ENCODE data around the gene RPN2.

The RPN2 gene

DNA sequence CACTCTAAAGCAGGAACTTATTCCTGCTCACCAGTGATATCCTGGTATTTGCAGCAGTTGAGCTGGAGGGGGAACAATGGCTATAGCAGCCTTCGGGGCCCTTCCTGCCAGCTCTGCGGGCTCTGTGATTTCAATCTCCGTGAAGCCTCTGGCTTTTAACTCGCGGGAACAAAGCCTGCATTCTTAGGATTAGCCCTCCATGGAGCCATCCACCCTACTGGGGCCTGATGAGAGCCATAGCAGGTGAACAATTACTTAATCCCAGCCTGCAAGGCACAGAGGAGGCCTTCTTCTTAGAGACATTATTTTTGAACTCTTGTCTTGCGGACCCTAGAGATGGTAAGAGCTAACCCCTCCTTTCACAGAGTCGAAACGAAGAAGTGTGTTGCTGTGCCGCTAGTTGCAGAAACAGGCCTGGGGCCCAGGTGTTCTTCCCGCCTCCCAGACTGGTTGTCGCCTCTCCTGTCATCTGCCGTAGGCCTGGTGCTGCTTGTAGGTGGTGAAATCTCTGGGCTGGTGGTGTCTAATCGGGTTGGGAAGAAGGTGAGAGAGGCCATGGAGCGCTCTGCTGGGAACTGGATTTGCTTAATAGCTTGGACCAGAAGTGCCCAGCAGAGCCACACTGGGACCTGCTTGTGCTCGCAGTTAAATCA, 72.8 kb downstream of the RPN2 start:
- TF ChIP-seq CTCF (IDR thresholded peaks at IDR 0.05; ENCODE audit: low read depth, low read length), result no peak
- peak; percentile 35 for DNase-seq
- Histone ChIP-seq H3K27me3 (no peaks in the 10 kb centered on the region), H3K9me3 (no peaks in the 10 kb centered on the region), H3K4me1 (peaks cover 4% of the 10 kb centered on the region), H3K36me3 (no peaks in the 10 kb centered on the region), H3K4me3 (ENCODE audit: low read depth, low read length) (no peak overlapping the region)

- Histone ChIP-seq H3K36me3 (no peaks in the 10 kb centered on the region), H3K4me3 (ENCODE audit: low read depth, low read length) (no peak overlapping the region), H3K4me1 (peaks cover 8% of the 10 kb centered on the region), H3K27me3 (no peaks in the 10 kb centered on the region), H3K9me3 (no peaks in the 10 kb centered on the region)
- TF ChIP-seq CTCF (IDR thresholded peaks at IDR 0.05; ENCODE audit: low read depth, low read length), result no peak
- no peak for DNase-seq
Observed at GRCh38 chr20:37253087-37253486, 74.0 kb downstream of the RPN2 start.

DNA sequence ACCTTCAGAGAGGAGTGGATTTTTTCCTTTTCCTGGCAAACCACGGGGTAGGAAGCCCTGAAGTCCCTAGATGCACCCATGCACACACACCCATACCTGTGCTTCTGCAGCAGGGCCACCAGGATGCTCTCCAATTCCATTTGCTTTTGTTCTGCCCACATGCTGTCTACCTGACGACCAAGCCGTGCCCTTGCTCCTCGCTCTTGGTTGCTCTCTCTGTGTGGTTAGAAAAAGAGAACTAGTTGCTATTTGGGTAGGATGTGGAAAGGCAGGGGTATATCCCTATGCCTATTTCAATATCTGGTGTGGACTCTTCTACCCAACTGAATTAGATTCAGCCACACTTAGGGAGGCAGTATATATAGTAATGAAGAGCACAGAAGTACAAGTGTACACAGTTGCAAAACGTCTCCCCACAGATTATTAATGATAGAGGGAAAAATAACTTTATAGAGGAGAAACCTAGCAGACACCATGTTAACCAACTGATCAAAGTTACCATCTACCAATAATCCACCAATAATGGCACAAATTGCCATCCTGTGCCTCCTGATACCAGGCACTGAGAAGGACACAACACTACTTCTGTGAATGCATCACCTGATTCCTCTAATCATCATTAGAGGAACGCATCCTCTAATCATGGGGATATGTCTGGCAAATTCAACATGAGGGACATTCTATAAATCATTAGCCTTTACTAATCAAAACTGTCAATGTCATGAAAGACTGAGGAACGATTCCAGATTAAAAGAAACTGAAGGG, 75.2 kb downstream of the RPN2 start:
- DNase-seq, result no peak
- H3K27me3 ChIP-seq, result no peaks in the 10 kb centered on the region
- no peak for TF ChIP-seq CTCF (IDR thresholded peaks at IDR 0.05; ENCODE audit: low read depth, low read length)
- no peaks in the 10 kb centered on the region for H3K36me3 ChIP-seq
- H3K4me3 ChIP-seq (ENCODE audit: low read depth, low read length), result no peak overlapping the region
- no peaks in the 10 kb centered on the region for H3K9me3 ChIP-seq
- H3K4me1 ChIP-seq, result peaks cover 8% of the 10 kb centered on the region

GRCh38 chr20:37256286-37256685, 77.2 kb downstream of the RPN2 start:
- Histone ChIP-seq H3K36me3 (no peaks in the 10 kb centered on the region), H3K27me3 (no peaks in the 10 kb centered on the region), H3K4me3 (ENCODE audit: low read depth, low read length) (no peak overlapping the region), H3K9me3 (no peaks in the 10 kb centered on the region), H3K4me1 (peaks cover 8% of the 10 kb centered on the region)
- DNase-seq, result no peak
- no peak for TF ChIP-seq CTCF (IDR thresholded peaks at IDR 0.05; ENCODE audit: low read depth, low read length)

GRCh38 chr20:37257530-37257929, 78.4 kb downstream of the RPN2 start:
- Histone ChIP-seq H3K4me1 (0 out of 2 replicates have a peak, but pooled peaks cover 5% of the 10 kb centered on the region), H3K36me3 (no peaks in the 10 kb centered on the region), H3K27me3 (no peaks in the 10 kb centered on the region), H3K9me3 (no peaks in the 10 kb centered on the region), H3K4me3 (ENCODE audit: low read depth, low read length) (no peak overlapping the region)
- no peak for TF ChIP-seq CTCF (IDR thresholded peaks at IDR 0.05; ENCODE audit: low read depth, low read length)
- no peak for DNase-seq

GRCh38 chr20:37257988-37258387, 78.9 kb downstream of the RPN2 start:
- Histone ChIP-seq H3K27me3 (no peaks in the 10 kb centered on the region), H3K36me3 (no peaks in the 10 kb centered on the region), H3K4me1 (0 out of 2 replicates have a peak, but pooled peaks cover 5% of the 10 kb centered on the region), H3K9me3 (no peaks in the 10 kb centered on the region), H3K4me3 (ENCODE audit: low read depth, low read length) (no peak overlapping the region)
- DNase-seq, result peak; percentile 53
- TF ChIP-seq CTCF (IDR thresholded peaks at IDR 0.05; ENCODE audit: low read depth, low read length), result peak; percentile 19; the same call in 1 of the 2 replicates
